BLaER1 treated with 17β-estradiol and CSF1 and Interleukin-3, amounts not matched to agents 10 nM and 100 nM (cell line): ENCODE results near the gene SSTR3.

Source experiments
- H3K27ac ChIP-seq, 11 experiments: shearing (Covaris generic); formaldehyde crosslinking; 2 replicates each; pipeline ENCODE4 v1.8.1; 2022
- H3K27me3 ChIP-seq, 11 experiments: shearing (Covaris generic); formaldehyde crosslinking; 2 replicates each; pipeline ENCODE4 v1.8.1; 2022
- H3K36me3 ChIP-seq, 11 experiments: shearing (Covaris generic); formaldehyde crosslinking; 2 replicates each; pipeline ENCODE4 v1.8.1; 2022
- H3K4me1 ChIP-seq, 10 experiments: shearing (Covaris generic); formaldehyde crosslinking; 2 replicates each; pipeline ENCODE4 v1.8.1; 2022
- H3K4me2 ChIP-seq, 11 experiments: shearing (Covaris generic); formaldehyde crosslinking; 2 replicates each; pipeline ENCODE4 v1.8.1; 2022
- H3K4me3 ChIP-seq, 10 experiments: shearing (Covaris generic); formaldehyde crosslinking; 2 replicates each; pipeline ENCODE4 v1.8.1; 2022
- H3K9ac ChIP-seq, 11 experiments: shearing (Covaris generic); formaldehyde crosslinking; 2 replicates each; pipeline ENCODE4 v1.8.1; 2022
- H3K9me3 ChIP-seq, 11 experiments: shearing (Covaris generic); formaldehyde crosslinking; replicated peaks in 1 of 11; 2 replicates each; pipeline ENCODE4 v1.8.1; 2022
- H4K20me1 ChIP-seq, 11 experiments: shearing (Covaris generic); formaldehyde crosslinking; 2 replicates each; pipeline ENCODE4 v1.8.1; 2022
- Cebpa-rat ChIP-seq, 11 experiments: shearing (Covaris generic); IDR thresholded peaks; 2 replicates each; pipeline ENCODE4 v1.8.1; 2022

SSTR3 gene

DNA sequence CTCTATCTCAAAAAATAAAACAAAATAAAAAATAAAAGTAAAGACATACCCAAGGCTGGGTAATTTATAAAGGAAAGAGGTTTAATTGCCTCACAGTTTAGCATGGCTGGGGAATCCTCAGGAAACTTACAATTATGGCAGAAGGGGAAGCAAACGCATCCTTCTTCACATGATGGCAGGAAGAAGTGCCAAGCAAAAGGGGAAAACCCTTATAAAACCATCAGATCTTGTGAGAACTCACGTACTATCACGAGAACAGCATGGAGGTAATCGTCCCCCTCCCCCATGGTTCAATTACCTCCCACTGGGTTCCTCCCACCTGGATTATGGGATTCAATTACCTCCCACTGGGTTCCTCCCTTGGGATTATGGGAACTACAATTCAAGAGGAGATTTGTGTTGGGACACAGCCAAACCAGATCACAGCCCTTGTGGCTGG is 8.3 kb upstream of the SSTR3 start:
- Histone ChIP-seq H3K27me3 (no peaks in the 10 kb centered on the region), H3K4me3 (no peak overlapping the region), H3K27ac (peak overlapping the region in 3 of 11 experiments; percentile 18 to 36 (median 34); a peak in 5 of 22 replicates), H3K9me3 (peaks cover 0 to 8% (median 0%) of the 10 kb centered on the region in 11 experiments; a peak in 3 of 22 replicates), H3K36me3 (peaks cover 23 to 41% (median 30%) of the 10 kb centered on the region in 11 experiments), H4K20me1 (peaks cover 8 to 48% (median 21%) of the 10 kb centered on the region in 11 experiments; a peak in 19 of 22 replicates), H3K4me1 (peaks cover 26 to 71% (median 60%) of the 10 kb centered on the region in 10 experiments), H3K9ac (no peak overlapping the region), H3K4me2 (peak overlapping the region; percentile 9 to 77 (median 46); a peak in 20 of 22 replicates)
- TF ChIP-seq Cebpa-rat (IDR thresholded peaks at IDR 0.05): no peak

DNA sequence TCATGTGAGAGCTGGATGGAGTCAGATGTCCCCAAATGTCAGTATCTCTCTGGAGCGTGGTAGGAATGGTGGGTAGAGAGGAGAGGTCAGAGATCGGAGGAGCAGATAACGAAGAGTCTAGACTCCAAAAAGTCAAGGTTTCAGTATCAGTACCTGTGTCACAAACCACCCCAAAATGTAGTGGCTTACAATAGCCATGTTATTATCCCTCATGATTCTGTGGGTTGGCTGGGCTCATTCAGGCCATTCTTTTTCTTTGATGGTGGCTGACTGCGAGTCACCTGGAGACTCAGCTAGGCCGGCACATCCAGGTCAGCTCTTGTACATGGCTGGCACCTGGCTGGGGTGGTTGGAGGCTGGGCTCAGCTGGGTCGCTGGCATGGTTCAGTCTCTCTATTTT is 7.3 kb upstream of the SSTR3 start:
- peak overlapping the region; percentile 31 to 77 (median 54); a peak in 20 of 22 replicates for H3K4me2 ChIP-seq
- H3K9ac ChIP-seq: no peak overlapping the region
- H4K20me1 ChIP-seq: peaks cover 0 to 38% (median 12%) of the 10 kb centered on the region in 11 experiments; a peak in 16 of 22 replicates
- H3K27ac ChIP-seq: no peak overlapping the region
- H3K27me3 ChIP-seq: no peaks in the 10 kb centered on the region
- H3K4me3 ChIP-seq: no peak overlapping the region
- H3K36me3 ChIP-seq: peaks cover 12 to 31% (median 20%) of the 10 kb centered on the region in 11 experiments
- H3K4me1 ChIP-seq: peaks cover 26 to 61% (median 53%) of the 10 kb centered on the region in 10 experiments
- H3K9me3 ChIP-seq: peaks cover 0 to 8% (median 0%) of the 10 kb centered on the region in 11 experiments; a peak in 3 of 22 replicates
- TF ChIP-seq Cebpa-rat (IDR thresholded peaks at IDR 0.05): no peak

DNA sequence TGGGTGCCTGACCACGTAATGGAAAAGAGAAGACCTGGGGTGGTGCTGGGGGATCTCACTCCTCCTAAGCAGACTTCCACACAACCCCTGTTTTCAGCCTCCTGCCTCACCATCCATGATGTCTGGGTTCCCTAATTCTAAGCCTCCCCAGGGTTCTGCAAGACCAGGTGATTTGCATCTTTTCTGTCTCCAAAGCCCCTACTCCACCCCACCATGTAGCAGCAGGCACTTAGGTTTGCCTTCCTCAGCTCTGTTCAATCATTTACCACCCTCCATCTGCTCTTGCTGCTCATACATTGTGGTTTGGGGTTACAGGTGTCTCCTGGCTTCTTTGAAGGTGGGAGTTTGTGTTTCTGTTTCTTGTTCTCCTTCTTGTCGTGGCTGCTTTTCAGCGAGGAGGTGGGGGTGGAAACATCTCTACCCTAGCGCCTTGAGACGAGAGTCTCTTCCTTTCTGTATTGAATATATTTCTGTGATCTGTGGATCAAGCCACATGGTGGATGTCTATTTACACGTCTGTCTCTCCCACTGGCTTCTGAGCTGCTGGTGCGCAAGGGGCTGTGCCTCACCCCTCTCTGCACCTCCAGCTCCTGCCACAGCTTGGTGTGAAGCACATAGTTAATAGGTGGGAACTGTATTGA is 6.6 kb upstream of the SSTR3 start:
- H3K9ac ChIP-seq: no peak overlapping the region
- peaks cover 0 to 8% (median 0%) of the 10 kb centered on the region in 11 experiments; a peak in 3 of 22 replicates for H3K9me3 ChIP-seq
- TF ChIP-seq Cebpa-rat (IDR thresholded peaks at IDR 0.05): no peak
- H3K27ac ChIP-seq: no peak overlapping the region
- peaks cover 6 to 24% (median 13%) of the 10 kb centered on the region in 11 experiments for H3K36me3 ChIP-seq
- H4K20me1 ChIP-seq: peaks cover 0 to 31% (median 5%) of the 10 kb centered on the region in 11 experiments; a peak in 10 of 22 replicates
- H3K27me3 ChIP-seq: no peaks in the 10 kb centered on the region
- peak overlapping the region; percentile 31 to 77 (median 54); a peak in 21 of 22 replicates for H3K4me2 ChIP-seq
- peaks cover 26 to 54% (median 46%) of the 10 kb centered on the region in 10 experiments for H3K4me1 ChIP-seq
- H3K4me3 ChIP-seq: no peak overlapping the region

DNA sequence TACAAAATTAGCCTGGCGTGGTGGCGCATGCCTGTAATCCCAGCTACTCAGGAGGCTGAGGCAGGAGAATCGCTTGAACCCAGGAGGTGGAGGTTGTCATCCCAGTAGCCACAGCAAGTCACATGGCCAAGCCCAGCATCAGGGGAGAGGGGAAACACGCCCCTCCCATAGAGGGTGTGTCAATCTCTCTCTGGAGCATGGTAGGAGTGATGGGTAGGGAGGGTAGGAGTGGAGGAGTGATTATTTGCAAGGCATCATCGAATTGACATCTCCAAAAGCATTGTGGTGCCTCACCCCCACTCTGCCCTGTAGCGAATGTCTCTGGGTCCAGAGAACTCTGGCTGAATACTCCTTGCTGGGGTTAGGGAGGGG is 6.1 kb upstream of the SSTR3 start:
- Histone ChIP-seq H3K9ac (no peak overlapping the region), H3K4me3 (no peak overlapping the region), H3K27ac (no peak overlapping the region), H3K4me1 (peaks cover 26 to 49% (median 42%) of the 10 kb centered on the region in 10 experiments), H3K27me3 (no peaks in the 10 kb centered on the region), H3K4me2 (peak overlapping the region in 9 of 11 experiments; percentile 31 to 77 (median 46); a peak in 12 of 22 replicates), H3K36me3 (peaks cover 1 to 19% (median 8%) of the 10 kb centered on the region in 11 experiments; a peak in 20 of 22 replicates), H4K20me1 (peaks cover 0 to 26% (median under 1%) of the 10 kb centered on the region in 11 experiments; a peak in 7 of 22 replicates), H3K9me3 (peaks cover 0 to 8% (median 0%) of the 10 kb centered on the region in 11 experiments; a peak in 3 of 22 replicates)
- TF ChIP-seq Cebpa-rat (IDR thresholded peaks at IDR 0.05): no peak

DNA sequence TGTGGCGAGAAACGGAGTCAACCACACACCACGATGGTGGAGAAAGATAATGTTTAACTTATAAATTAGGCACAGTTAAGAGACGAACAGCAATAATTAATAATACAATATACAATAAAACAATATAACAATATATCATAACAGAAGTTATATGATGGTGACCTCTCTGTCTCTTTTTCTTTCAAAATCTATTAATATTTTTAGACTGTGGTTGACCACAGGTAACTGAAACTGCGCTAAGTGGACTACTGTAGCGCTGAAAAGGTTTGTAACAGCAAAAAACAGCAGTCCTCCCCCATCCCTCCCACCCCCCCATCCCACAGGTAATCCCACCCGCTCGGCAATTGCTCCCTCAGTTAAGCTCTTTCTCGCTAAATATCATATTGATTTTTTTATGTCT is 3.6 kb upstream of the SSTR3 start:
- TF ChIP-seq Cebpa-rat (IDR thresholded peaks at IDR 0.05): no peak
- no peak overlapping the region for H3K4me2 ChIP-seq
- H4K20me1 ChIP-seq: peaks cover 0 to 4% (median 0%) of the 10 kb centered on the region in 11 experiments; a peak in 1 of 22 replicates
- no peaks in the 10 kb centered on the region for H3K27me3 ChIP-seq
- peaks cover 24 to 38% (median 34%) of the 10 kb centered on the region in 10 experiments for H3K4me1 ChIP-seq
- no peaks in the 10 kb centered on the region for H3K9me3 ChIP-seq
- H3K4me3 ChIP-seq: no peak overlapping the region
- no peak overlapping the region for H3K9ac ChIP-seq
- H3K36me3 ChIP-seq: no peaks in the 10 kb centered on the region
- no peak overlapping the region for H3K27ac ChIP-seq

DNA sequence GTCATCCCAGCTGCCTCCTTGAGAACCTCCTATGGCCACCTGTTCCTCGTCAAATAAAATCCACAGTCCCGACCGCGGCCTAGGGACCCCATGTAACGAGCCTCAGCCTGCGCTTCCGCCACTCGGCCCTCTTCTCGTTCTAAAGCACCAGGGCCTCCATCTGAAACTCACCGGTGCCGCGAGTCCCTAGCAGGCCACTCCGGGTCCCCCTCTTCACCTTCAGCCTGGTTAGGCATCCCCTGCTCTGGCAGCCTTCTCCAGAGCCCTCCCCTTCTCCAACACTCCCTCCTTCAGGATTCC is 2.4 kb upstream of the SSTR3 start:
- TF ChIP-seq Cebpa-rat (IDR thresholded peaks at IDR 0.05): no peak
- Histone ChIP-seq H3K4me3 (no peak overlapping the region), H3K27me3 (no peaks in the 10 kb centered on the region), H3K36me3 (no peaks in the 10 kb centered on the region), H3K27ac (no peak overlapping the region), H3K4me1 (peaks cover 12 to 30% (median 24%) of the 10 kb centered on the region in 10 experiments), H3K9ac (no peak overlapping the region), H3K4me2 (no peak overlapping the region), H3K9me3 (no peaks in the 10 kb centered on the region), H4K20me1 (no peaks in the 10 kb centered on the region)

DNA sequence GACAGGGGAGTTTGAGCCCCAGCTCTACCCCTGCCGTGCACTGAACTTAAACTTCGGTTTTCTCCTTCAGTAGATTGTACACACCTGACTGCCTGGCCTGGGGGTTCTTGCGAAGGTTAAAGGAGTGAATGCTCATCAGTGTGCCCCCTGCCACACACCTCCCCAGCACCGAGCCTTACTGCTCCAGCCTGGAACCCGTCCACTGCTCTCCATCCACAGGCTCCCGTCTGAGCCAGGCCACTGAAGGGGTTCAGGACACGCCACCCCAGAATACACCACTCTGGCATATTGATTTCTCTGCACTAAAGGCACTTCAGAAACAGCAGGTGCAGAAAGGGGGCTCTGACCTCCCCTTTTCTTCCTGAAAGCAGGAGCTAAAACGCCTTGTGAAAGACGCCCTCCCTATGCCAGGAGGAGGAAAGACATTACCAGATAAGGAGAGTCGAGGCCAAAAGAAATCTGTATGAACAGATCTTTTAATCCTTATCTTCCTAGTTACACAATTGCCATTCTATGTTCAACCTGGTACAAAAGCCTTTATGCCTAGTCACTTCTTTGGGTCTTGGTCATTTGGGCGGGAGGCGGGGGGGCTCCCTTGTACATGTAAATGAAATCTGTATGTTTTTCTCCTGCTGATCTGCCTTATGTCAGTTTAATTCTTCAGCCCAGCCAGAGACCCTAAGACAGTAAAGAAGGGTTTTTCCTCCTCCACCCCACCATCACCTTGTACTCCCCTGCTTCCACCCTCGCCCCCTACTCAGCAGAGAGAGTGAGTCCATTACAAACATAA is 1.9 kb upstream of the SSTR3 start:
- Histone ChIP-seq H3K9me3 (no peaks in the 10 kb centered on the region), H3K4me2 (no peak overlapping the region), H3K4me3 (no peak overlapping the region), H3K9ac (no peak overlapping the region), H3K27me3 (no peaks in the 10 kb centered on the region), H3K4me1 (peaks cover 7 to 29% (median 22%) of the 10 kb centered on the region in 10 experiments), H3K27ac (no peak overlapping the region), H4K20me1 (no peaks in the 10 kb centered on the region), H3K36me3 (no peaks in the 10 kb centered on the region)
- no peak for TF ChIP-seq Cebpa-rat (IDR thresholded peaks at IDR 0.05)

DNA sequence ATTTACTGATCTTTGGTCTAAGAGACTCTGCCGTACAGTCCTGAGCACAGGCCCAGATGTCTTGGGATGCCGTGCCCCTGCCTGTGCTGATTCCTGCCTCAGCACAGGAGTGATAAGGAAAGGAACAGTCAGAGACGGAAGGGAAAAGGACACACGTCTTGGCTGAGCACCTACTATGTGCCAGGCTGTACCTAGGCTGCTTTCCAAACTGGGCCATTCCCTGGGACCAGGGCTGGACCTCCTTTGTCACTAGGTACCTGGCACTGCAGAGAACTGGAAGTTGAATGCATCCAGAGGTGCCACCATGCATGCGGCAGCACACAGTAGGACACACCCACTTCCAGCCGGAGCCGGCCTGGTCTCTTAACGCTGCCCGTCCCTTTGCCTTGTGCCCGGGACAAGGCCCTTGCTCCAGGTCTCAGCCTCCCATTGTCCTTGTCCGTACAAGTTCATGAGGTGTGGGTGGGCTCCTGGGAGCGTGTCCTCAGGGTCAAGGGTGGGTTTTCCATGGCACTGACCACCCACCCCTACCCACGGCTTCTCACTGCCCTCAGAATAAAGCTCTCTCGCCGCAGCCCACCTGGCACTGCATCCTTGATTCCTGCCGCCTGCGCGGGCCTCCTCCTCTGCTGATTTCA is 1.1 kb upstream of the SSTR3 start:
- TF ChIP-seq Cebpa-rat (IDR thresholded peaks at IDR 0.05): no peak
- H3K4me1 ChIP-seq: peaks cover 0 to 29% (median 22%) of the 10 kb centered on the region in 10 experiments; a peak in 16 of 20 replicates
- H3K9me3 ChIP-seq: no peaks in the 10 kb centered on the region
- no peak overlapping the region for H3K4me3 ChIP-seq
- H3K27me3 ChIP-seq: no peaks in the 10 kb centered on the region
- no peak overlapping the region for H3K4me2 ChIP-seq
- H3K27ac ChIP-seq: no peak overlapping the region
- H3K9ac ChIP-seq: no peak overlapping the region
- no peaks in the 10 kb centered on the region for H3K36me3 ChIP-seq
- H4K20me1 ChIP-seq: no peaks in the 10 kb centered on the region

DNA sequence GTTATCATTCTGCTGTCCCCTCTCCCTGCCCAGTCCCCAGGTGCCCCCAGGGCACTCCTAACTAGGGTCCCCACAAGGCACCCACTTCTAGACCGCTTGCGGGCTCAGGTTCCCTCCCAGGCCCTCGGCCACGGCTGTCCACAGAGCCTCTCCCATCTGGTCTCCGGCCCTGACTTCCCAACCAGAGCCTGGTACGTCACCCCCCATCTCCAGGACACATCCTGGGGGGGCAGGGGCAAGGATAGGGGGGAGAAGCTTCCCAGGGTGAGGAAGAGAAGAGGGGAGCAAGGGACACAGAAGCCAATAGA is 457 bp downstream of the SSTR3 start:
- H4K20me1 ChIP-seq: no peaks in the 10 kb centered on the region
- peak overlapping the region in 7 of 11 experiments; percentile 6 to 63 (median 41); a peak in 9 of 22 replicates for H3K4me2 ChIP-seq
- no peaks in the 10 kb centered on the region for H3K27me3 ChIP-seq
- no peaks in the 10 kb centered on the region for H3K9me3 ChIP-seq
- no peak overlapping the region for H3K4me3 ChIP-seq
- no peak overlapping the region for H3K27ac ChIP-seq
- no peaks in the 10 kb centered on the region for H3K36me3 ChIP-seq
- 0 out of 22 replicates have a peak overlapping the region, but pooled peaks of 2 of the 11 experiments have one; percentile 5 to 6 for H3K9ac ChIP-seq
- TF ChIP-seq Cebpa-rat (IDR thresholded peaks at IDR 0.05): no peak
- H3K4me1 ChIP-seq: peaks cover 0 to 37% (median 28%) of the 10 kb centered on the region in 10 experiments; a peak in 15 of 20 replicates
